Measurements from ENCODE around the gene ATP6V1D.
"Not testable (repeated sequence)": the region's sequence is repeated elsewhere in the genome, so short reads cannot be mapped to it uniquely, and the experiment has no call there.

ATP6V1D gene

DNA sequence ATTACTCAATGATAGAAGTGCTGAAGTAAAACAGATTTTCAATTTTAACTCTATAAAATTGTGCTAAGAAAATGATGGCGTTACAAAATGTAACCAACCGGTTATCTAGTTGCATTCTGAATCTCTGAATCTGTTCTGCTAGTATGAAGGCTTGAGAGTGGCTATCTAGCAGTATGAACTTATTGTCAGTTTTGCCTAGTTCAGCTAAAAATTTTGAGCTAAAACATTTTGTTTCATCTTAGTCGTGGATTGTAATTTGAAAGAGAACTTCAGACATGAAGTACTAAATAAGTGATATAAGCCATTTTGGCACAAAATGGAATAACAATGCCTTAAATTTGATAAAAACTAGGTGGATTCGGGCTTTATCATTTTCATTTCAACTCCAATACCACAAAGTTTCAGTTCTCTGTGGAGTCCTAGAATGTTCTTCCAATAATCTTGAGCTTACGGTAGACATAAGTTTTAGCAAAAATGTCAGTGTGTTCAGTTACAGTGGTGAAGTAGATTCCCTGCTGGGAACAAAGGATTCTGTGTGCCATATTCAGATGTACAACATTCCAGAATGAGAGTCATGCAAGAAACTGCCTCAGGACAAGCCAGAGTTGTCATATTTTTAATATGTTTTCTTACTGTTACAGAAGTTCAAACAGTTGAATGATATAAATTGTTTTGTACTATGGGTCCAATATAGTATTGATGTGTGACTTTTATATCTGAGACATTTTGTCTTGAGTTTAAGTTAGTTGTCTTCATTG is 28.1 kb downstream of the ATP6V1D start:
- H3K4me3 ChIP-seq (ENCODE audit: low read length): no peak overlapping the region
- TF ChIP-seq, protein P1, sequence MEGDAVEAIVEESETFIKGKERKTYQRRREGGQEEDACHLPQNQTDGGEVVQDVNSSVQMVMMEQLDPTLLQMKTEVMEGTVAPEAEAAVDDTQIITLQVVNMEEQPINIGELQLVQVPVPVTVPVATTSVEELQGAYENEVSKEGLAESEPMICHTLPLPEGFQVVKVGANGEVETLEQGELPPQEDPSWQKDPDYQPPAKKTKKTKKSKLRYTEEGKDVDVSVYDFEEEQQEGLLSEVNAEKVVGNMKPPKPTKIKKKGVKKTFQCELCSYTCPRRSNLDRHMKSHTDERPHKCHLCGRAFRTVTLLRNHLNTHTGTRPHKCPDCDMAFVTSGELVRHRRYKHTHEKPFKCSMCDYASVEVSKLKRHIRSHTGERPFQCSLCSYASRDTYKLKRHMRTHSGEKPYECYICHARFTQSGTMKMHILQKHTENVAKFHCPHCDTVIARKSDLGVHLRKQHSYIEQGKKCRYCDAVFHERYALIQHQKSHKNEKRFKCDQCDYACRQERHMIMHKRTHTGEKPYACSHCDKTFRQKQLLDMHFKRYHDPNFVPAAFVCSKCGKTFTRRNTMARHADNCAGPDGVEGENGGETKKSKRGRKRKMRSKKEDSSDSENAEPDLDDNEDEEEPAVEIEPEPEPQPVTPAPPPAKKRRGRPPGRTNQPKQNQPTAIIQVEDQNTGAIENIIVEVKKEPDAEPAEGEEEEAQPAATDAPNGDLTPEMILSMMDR (conservative IDR thresholded peaks at IDR 0.05; ENCODE audit: low read depth, low read length): no peak
- no peak for DNase-seq (ENCODE audit: low read depth)

DNA sequence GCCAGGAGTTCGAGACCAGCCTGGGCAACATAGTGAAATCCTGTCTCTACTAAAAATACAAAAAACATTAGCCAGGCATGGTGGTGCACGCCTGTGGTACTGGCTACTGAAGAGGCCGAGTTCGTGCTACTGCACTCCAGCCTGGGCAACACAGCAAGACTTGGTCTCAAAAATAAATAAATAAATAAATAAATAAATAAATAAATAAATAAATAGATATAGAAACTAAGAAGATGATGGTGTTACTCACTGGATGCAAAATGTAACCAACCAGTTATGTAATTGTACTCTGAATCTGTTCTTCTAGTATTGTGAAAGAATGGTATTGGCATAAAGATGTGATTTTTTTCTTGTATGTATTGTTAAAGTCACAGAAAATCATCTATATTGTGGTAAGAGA is 29.9 kb downstream of the ATP6V1D start:
- not testable (repeated sequence) for H3K4me3 ChIP-seq (ENCODE audit: low read length); DNase-seq (ENCODE audit: low read depth)

DNA sequence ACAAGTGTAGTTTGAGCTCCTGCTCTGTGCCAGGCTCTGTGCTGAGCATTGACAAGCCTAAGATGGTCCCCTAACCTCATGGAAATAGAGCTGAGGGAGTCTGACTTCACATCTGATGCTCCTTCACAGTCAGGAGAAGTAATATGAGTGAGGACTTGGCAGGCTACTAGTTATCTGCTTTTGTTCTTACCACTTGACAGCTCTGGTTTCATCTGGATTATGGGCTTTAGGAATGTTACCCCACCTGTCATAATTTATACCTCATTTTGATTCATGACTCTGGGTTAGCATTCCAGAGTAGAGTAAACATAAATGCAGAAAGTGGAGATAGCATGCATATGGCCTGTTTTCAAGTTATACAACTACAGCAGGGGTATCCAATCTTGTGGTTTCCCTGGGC is 40.5 kb downstream of the ATP6V1D start:
- TF ChIP-seq, protein P1 (conservative IDR thresholded peaks at IDR 0.05; ENCODE audit: low read depth, low read length): no peak
- DNase-seq (ENCODE audit: low read depth): no peak
- no peak overlapping the region for H3K4me3 ChIP-seq (ENCODE audit: low read length)

DNA sequence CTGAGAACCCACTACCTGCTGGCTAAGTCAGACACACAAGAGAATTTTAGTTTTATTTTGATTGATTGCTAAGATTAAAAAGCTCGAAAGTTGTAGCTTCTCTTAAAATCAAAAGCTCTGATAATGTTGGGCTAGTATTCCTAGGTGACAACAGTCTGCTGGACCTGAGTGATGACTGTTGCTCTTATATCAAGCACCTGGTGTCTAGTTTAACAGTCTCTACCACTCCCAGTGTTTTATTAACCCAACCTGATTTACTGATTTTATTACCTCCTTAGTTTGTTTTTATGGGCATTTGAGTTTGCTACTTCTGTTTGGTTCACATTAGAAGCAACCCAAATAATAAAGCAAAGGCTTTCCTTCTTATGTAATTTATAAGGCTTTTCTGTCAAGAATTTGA is 41.8 kb downstream of the ATP6V1D start:
- DNase-seq (ENCODE audit: low read depth): no peak
- no peak overlapping the region for H3K4me3 ChIP-seq (ENCODE audit: low read length)
- TF ChIP-seq, protein P1 (conservative IDR thresholded peaks at IDR 0.05; ENCODE audit: low read depth, low read length): no peak

DNA sequence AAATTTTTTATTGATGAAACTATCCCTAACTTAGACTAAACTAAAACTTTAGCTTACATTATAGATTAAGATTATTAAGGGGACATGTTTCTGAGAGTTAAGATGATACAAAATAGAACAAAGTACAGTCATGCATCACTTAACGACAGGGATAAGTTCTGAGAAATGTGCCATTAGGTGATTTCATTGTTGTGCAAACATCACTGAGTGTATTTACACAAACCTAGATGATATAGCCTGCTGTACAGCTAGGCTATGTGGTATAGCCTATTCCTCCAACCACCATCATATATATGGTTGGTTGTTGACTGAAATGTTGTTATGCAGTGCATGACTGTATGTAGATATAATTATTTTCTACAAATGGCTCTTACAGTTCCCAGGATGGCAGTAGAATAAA is 46.5 kb downstream of the ATP6V1D start:
- TF ChIP-seq, protein P1 (conservative IDR thresholded peaks at IDR 0.05; ENCODE audit: low read depth, low read length): no peak
- H3K4me3 ChIP-seq (ENCODE audit: low read length): no peak overlapping the region
- DNase-seq (ENCODE audit: low read depth): no peak

DNA sequence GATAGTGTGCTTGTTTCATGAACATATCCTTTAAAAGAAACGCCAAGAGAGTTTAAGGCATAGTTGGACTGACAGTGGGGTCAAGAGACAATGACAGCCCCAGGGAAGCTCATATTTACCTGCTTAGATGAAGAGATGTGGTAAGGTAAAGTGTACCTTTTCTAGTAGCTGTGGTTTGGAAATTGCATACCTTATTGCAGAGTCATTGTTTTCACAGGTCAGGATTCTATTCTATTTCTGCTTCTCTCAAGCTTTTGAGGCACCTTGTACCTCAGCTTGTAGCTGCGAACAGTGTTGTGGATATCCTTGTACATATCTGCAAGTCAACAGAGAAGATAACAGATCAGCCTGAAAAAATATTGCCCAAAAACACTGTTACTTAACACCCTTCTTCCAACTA is 47.7 kb downstream of the ATP6V1D start:
- TF ChIP-seq, protein P1 (conservative IDR thresholded peaks at IDR 0.05; ENCODE audit: low read depth, low read length): no peak
- DNase-seq (ENCODE audit: low read depth): no peak
- H3K4me3 ChIP-seq (ENCODE audit: low read length): no peak overlapping the region
